Stimulated activated CD4-positive, alpha-beta T cell treated with anti-CD3 and anti-CD28 coated beads, TNF-alpha, amount 100 ng/mL, for 24 hours (primary cell): ENCODE data around the gene ERC2.

ENCODE experiments used
- DNase-seq, 3 experiments: peaks; one replicate each; pipeline ENCODE4 v3.0.0-alpha.2; 2020; ENCODE audit warnings: low read depth in 3 of 3

Gene ERC2

GRCh38 chr3:55592572-55592971 lies 875.7 kb downstream of the ERC2 start:
- DNase-seq = no peak

DNA sequence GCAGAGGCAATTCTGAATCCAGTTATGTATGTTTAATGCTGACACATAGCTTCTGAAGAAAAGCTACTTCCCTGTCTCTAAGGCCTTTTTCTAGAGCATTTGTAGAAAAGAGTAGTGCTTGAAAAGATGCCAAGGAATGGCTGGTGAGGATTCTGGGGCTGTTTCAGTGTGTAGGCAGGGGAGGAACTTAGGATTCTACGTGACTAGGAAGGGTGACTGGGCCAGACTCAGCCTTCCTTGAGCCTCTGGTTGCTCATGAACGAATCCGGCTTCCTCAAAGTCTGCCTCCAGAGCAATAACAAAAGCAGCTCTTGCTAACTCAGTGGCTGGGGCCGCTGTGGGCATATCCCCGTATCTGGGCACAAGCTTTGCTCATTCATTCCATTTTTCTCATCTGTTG lies 876.4 kb downstream of the ERC2 start:
- DNase-seq = no peak

DNA sequence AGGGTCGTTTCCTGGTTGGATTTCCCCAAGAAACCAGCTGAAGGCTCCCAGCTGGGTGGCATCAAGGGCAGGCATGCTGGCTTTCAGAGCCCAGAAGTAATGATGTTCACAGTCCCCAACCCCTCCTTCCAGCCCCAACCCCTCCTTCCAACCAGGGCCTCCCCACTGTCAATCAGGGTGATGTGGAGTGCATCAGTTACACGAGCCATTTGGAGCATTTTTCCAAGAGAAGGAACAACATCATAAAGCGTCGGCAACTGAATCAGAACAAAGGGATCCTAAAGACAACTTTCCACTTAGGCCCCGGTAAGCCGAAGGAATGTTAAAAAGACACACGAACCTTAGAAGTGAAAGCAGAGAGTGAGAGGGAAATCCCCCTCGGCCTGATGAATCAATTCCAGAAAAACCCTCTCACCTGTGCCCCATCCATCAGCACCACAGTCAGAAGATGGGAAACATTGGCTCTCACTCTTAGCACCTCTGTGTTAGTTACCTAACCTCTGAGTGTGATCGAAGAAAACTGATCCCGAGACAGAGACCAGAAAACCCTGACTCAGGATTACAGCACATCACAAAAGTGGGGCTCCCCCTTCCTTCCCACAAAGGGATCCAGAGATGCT lies 880.0 kb downstream of the ERC2 start:
- DNase-seq = no peak

GRCh38 chr3:55585856-55586255 lies 882.4 kb downstream of the ERC2 start:
- no peak for DNase-seq

DNA sequence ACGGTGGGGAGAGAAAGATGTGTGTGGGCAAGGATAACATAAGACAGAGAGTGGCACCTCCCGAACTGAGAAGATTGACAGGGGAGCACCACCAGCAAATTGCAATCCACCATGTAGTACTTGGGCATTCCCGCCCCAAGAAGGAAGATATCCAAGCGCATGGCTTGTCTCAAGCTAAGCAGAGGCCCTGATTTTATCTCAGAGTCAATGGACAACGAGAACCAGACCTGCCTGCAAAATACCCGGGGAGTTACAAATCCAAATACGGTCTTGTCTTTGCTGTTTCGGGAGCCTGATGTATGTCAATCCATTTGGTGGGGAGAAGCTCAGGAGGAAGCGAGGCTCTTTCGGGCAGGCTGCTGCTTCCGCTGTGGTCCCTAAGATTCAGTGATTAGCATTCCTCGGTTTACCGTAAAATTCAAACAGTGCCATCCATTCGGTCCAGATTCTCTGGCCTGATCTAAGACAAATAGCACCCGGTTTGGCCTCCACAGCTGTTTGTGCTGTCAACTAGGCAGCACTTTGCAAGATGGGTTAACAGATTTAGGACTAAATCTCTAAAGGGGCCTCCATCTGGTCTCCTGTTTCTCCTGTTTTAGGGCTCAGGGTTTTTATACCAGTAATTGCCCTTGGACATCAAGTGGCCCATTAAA lies 883.4 kb downstream of the ERC2 start:
- no peak for DNase-seq

DNA sequence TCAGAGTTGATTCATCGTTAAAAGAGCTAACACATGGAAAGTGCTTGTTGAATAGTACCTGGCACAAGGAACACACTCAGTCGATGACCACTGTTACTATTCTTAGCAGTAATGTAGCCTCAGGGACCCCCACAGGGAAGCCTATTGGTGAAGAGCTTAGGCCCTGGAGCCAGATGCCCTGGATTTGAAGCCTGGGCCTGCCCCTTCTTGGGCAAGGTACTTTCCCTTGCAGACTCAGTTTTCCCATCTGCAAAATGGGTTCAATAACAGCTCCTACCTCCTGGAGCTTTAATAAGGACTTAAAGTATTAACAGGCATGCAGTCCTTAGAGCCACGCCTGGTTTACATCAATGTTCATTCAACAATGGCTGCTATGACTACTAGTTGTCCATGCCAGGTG lies 884.2 kb downstream of the ERC2 start:
- DNase-seq = no peak

DNA sequence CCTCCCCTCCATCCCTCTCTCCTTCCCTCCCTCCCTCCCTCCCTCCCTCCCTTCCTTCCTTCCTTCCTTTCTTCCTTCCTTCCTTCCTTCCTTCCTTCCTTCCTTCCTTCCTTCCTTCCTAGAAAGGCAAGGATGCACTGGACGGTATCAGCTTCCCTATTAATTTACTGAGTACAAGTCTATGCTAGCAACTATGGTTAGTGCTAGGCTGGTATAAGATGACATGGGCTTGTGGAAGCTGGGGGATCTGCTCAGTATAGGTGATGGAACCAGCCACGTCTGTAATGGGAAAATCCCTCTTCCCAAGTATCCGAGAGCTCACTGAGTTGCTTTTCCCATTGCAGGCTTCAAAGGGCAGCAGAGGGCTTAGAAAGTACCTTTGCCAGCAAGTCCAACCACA lies 884.8 kb downstream of the ERC2 start:
- no peak for DNase-seq

GRCh38 chr3:55579496-55579895 lies 888.8 kb downstream of the ERC2 start:
- no peak for DNase-seq

DNA sequence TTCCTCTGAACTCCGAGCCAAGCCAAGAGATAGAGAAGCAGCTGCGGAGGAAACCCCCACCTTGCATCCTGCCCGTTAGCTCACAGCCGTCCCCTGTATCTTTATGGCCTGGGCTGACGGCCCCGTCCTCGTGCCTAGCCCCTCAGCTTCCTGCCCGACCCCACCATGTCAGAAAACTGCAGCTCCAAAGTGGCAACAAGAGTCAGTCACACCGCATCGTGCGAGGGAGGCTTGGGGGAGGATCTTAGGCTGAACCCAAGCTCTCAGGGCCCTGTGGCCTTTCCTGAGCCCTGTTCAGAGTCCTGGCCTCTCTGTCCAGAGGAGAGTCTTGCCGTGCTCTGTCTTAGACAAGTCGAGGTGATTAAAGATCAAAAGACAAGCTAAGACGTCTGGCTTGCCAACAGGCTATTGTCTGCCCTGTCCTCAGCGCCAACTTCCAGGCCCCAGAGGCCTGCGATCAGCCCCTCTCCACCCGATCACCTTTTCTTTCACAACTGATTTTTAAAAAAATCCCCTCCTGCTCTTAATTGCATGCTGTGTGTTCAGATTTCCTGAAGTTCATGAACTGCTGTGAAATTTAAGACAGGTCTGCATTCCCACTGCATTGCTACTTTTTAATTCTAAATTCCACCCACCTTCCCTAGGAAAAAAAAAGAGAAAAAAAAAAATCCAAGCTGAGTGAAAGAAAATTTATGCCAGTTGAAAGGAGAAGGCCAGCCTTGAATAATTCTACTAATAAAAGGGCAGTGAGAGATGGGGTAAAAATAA lies 891.5 kb downstream of the ERC2 start:
- no peak for DNase-seq

DNA sequence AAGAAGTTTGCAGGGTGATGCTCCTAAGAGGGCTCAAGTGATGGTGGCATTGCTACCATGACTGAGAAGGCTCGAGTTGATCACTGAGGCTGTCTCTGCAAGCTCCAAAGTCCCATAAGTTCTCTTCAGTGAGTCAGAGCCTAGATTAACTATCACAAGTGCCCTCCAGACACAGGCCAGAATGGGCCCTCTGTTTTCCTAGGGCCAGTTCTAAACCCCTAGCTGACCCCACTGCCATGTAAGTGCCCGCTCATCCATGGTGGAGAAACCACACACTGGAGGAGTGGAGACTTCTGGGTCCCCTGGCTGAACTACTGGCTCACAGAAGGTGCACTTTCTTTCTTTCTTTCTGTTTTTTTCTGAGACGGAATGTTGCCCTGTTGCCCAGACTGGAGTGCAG lies 893.6 kb downstream of the ERC2 start:
- no peak for DNase-seq

- no peak for DNase-seq
Measured at GRCh38 chr3:55572816-55573215, 895.5 kb downstream of the ERC2 start.

DNA sequence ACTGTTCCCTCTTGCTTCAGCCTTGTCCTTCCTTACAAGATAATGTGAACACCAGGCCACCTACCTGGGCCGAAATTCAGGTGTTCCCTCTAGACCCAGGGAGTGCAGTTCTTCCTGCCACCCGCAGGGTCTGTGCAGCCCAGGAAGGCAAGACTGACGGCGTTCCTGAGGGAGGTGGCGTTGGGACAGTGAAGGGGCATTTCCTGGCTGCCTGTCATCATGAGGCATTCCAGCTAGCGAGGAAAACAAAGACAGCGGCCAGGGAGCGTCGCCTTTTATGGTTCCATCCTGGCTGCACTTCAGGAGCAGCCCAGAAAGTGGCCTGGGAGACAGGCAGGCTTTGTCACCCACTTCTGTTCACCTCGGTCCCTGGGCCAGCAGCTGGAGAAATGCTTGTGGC lies 896.4 kb downstream of the ERC2 start:
- DNase-seq = no peak

GRCh38 chr3:55571216-55571813 lies 897.0 kb downstream of the ERC2 start:
- no peak for DNase-seq

DNA sequence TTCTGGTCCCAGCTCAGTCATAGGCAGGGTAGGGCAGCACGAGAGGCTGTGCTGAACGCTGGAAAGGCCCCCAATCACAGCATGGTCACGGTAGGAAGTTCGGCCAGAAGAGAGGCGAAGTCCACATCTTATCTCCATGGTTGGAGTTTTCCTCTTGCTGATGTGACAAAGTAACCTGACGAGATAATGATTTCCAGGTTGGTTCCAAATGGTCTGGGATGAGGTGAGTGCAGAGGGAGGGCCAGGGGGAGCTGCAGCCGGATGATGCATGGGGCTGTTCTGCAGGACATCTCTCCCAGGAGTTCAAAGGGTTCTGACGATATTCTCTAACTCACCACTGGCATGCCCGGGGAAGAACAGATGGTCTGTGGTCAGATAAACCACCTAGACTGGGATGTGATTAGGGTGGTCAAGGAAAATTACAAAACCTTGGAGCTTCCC lies 898.0 kb downstream of the ERC2 start:
- no peak for DNase-seq

DNA sequence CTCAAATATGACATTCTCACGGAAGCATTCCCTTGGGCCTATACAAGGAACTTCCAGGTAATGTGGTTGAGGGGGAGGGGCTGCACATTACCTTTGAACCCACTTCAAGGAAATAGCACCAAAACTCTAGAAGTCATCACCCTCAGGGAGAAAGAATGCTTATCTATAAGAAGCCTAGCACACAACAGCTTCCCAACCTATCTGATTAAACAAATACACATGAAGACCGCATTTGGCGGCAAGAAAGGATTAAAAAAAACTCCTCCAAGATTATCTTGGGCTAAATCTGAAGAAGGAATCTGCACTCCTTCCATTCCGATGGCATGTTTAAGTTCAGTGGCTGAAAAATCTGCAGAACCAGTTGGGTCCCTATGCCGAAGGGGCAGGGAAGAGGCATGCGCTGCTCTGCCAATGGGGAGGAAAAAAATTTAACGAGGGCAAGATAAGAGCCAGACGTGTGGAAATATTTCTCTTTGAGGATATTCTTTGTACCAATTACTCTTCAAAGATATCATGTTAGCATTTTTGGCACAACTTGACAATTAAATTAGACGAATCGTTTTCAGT lies 899.2 kb downstream of the ERC2 start:
- no peak for DNase-seq

GRCh38 chr3:55567615-55568014 lies 900.7 kb downstream of the ERC2 start:
- no peak for DNase-seq

GRCh38 chr3:55567121-55567520 lies 901.1 kb downstream of the ERC2 start:
- no peak for DNase-seq

GRCh38 chr3:55565521-55565920 lies 902.7 kb downstream of the ERC2 start:
- DNase-seq = no peak

- no peak for DNase-seq
Measured at GRCh38 chr3:55564726-55565125, 903.5 kb downstream of the ERC2 start.

GRCh38 chr3:55562700-55563099 lies 905.6 kb downstream of the ERC2 start:
- DNase-seq = no peak

GRCh38 chr3:55559500-55560423 lies 908.5 kb downstream of the ERC2 start:
- no peak for DNase-seq
